HG02840 (cell line): ENCODE measurements around the gene MYO10.
"Not testable (repeated sequence)": the region's sequence is repeated elsewhere in the genome, so short reads cannot be mapped to it uniquely, and the experiment has no call there.

Source experiments
- ATAC-seq: cut with Tn5 transposase; IDR thresholded peaks from one replicate; pipeline ENCODE4 v1.9.1; 2021; ENCODE audit warnings: mild to moderate bottlenecking, moderate library complexity, moderate number of reproducible peaks; ENCODE audit not compliant: unreplicated experiment, low FRiP score

The MYO10 gene

DNA sequence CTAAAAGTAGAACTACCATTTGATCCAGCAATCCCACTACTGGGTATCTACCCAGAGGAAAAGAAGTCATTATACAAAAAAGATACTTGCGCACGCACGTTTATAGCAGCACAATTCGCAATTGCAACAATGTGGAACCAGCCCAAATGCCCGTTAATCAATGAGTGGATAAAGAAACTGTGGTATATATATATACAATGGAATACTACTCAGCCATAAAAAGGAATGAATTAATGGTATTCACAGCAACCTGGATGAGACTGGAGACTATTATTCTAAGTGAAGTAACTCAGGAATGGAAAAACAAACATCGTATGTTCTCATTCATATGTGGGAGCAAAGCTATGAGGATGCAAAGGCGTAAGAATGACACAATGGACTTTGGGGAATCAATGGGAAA is 104.8 kb downstream of the MYO10 start:
- ATAC-seq, result not testable (repeated sequence)

DNA sequence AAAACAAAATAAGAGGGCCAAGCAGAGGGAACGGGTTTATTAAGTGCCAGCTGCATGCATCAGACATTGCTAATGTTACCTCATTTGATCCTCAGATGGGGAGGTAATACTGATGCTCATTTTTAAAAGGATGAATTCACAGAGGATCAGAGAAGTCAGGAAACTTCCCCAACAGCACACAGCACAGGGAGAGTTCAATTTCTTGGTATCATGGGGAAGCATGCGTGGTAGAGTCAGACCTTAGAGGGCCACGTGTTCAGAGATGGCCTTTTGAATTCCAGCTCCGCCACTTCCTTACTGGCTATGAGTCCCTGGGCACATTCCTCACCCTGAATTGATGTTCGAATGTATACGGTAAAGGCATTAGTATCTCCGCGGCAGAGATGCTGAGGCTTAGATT is 108.3 kb downstream of the MYO10 start:
- ATAC-seq, result no peak

DNA sequence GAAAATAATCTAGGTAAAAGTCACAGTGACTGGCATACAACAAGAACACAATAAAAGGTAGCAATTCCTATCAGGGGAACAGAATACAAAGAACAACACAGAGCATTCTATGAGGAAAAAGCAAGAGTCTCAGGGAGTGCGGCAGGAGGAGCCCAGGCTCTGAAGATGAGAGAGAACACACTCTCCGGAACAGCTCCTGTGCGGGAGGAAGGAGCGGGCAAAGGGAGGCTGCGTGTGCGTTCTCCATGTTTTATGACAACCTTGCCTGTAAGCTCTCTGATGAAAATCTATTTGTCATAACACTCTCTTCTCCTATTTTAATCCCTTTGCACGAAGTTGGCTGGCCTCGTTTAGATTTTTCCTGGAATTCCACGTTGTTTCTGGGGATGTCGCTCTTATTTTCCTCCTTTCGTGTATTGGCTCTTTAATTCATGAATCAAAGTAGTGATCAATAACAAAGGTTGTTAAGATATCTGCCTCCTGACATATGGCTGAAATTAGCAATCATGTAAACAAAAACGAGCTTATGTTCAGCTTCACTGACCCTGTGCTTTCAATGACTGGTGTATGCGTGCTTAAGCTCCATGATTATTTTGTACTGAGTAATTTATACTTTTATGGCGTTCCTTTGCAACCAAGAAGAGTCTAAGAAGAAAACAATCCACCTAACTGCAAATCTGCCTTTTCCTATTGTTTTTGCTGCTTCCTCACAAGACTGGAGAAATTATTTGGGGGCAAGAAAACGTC is 109.5 kb downstream of the MYO10 start:
- ATAC-seq, result no peak

DNA sequence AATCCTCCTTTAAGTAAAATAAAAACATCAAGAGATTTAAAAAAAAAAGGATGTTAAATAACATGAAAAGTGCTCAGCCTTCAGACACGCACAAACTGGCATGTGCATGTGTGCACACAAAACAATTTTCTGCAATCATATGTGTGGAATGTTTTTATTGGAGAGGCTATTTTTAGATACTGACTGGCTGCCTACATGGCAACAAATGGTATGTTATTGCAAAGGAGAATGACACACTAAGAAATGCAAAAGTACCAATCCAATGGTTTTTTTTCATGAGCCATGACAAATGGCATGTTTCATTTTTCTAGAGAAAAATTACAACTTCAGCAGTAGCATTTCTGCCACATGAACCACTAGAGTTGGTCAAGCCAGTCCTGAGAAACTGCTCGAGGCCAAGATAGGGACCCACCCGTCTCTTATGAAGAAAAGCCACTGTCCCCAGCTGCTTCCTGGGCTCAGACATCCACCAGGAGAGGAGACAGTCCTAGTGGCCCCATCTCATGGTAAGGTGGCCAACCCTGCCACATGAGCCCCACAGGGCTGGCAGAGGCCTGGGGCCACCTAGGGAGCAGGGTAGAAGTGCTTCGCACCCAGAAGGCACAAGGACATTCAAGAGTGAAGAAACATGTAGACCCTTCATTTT is 116.4 kb downstream of the MYO10 start:
- ATAC-seq, result no peak

DNA sequence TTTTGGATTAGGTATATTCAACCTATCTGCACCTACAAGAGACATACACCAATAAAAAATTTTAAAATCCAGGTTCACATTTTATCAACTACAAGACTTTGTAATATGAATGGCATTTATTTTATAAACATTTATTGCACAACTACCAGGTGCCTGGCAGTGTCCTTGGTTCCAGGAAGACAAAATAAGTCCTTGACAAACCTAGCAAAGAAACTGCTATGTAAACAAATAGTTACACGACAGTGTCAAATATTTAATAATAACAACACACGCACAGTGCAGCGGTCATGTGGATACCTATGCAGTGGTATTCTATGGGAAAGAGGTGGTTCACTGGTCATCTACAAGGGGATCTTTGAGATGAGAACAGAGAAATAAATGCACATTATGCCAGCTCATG is 120.7 kb downstream of the MYO10 start:
- no peak for ATAC-seq

DNA sequence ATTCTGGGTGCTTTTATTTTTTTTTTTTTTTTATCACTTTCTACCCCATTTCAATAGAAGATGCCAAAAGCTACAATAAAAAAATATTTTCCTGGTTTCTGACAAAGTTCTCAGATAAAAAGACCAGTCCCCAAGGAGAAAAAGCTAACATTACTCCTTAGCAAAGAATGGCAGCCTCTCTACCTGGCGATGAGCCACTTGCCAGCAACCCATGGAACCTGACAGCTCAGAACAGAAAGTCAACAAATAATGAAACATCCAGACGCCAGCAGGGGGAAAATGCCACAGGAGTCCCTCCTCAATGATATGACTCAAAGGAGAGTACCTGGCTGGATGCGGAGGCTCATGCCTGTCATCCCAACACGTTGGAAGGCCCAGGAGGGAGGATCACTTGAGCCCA is 123.2 kb downstream of the MYO10 start:
- no peak for ATAC-seq

DNA sequence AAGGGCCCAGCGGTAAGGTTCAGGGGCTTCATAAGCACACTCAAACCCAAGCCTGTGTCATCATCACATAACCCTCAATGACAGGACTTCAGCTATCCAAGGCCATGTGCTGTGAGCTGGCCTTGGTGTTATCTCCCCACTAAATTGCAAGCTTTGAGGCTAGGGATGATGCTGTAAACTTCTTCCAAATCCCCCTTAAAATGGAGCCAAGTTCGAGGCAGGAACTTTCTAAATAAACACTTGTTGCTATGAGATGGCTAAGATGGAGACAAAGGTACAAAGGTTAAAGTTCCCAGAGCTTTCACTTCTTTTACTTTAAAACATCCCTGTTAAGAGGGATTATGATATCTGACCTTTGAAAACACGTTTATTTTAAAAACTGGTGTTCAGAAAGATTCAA is 123.6 kb downstream of the MYO10 start:
- ATAC-seq, result no peak

DNA sequence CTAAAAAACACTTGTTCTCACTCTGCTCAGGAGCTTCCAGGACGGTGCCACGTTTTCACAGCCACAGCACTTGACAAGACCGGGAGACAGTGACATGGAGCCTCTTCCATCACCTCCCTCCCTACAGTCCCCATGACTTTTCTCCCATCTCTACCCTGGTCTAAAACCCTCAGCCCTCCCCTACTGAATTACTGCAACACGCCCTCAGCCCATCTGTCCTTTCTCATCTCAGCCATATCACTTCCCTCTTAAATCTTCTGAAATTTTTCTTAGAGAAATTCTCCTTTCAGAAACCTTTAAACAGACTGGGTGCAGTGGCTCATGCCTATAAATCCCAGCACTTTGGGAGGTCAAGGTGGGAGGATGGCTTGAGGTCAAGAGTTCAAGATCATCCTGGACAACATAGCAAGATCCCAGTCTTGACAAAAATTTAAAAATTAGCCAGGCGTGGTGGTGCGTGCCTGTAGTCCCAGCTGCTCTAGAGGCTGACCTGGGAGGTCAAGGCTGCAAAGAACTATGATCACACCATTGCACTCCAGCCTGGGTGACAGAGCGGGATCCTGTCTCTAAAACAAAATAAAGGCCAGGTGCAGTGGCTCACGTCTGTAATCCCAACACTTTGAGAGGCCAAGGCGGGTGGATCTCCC is 125.8 kb downstream of the MYO10 start:
- ATAC-seq, result no peak

DNA sequence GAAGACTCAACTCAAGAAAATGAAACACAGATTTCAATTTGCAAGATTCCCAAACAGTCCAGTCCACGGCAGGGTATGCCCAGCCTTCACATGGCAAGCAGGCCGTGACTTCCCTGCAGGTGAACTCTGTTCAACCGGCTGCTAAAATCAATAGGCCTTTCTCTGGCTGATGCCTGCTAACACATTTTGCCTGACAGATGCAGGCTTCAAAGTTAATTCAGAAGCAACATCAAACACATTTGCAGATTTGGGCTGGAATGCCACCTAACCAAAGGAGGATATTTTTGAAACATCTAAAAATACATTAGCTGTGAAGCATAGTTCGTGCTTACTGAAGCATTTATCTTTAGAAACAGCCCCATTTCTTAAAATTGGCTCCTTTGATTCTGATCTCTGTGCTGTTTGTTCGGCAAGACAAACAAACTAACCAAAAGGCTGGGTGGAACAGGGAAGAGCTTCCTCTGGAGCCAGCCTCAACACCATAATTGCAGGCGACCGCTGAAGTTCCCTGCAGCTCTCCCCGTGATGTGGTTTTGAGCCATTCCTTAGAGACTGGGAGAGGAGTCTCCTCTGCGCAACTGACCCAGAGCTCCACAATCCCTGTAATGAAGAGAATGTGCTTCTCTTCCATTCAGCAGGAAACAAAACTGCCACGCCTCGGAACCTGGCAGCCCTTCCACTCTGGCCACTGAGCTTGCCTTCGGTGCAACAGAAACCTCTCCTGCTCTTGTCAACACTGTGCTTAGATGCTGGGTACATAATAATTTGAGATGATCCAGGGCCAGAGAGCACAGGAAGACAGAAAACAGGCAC is 126.5 kb downstream of the MYO10 start:
- no peak for ATAC-seq

DNA sequence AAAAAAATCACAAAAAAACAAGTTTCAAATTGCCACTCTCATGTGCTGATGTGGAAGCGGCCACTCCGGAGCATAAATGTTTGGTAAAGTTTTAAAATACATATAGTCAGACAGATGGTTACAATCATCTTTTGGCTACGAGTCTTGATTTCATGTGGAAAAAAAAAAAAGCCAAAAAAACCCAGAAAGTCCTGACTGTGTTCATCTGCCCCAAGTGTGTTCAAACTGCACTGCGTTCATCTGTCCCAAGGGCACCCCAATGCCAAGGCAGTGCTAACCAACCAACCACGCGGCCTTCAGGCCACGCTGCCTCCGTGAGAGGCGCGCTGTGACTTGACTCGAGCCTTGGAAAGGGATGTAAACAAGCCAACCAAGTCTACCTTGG is 127.1 kb downstream of the MYO10 start:
- ATAC-seq, result no peak

DNA sequence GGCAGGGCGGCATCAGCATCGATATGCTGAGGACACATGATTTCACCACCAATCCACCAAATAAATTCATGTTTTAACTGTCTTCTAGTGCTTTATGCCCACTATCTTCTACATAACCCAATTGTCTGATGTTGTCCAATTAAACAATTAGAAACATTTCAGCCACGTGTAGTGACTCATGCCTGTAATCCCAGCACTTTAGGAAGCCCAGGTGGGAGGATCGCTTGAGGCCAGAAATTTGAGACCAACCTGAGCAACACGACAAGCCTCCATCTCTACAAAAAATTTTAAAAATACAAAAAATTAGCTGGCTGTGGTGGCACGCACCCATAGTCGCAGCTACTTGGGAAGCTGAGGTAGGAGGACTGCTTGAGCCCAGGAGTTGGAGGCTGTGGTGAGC is 128.1 kb downstream of the MYO10 start:
- ATAC-seq, result no peak

DNA sequence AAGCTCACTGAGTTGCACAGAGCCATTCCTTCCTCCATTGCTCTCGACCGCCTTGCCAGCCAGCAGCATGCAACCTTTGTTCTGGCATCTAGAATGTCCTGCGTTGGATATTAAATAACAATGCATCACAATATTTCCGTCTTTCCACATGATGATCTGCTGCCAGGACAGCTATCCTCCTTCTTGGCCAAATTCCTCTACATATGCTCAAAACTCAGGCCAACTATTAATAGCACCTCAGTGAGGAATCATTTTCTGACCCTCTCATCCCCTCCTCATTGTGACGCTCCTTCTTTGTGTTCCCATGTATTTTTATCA is 128.6 kb downstream of the MYO10 start:
- no peak for ATAC-seq

DNA sequence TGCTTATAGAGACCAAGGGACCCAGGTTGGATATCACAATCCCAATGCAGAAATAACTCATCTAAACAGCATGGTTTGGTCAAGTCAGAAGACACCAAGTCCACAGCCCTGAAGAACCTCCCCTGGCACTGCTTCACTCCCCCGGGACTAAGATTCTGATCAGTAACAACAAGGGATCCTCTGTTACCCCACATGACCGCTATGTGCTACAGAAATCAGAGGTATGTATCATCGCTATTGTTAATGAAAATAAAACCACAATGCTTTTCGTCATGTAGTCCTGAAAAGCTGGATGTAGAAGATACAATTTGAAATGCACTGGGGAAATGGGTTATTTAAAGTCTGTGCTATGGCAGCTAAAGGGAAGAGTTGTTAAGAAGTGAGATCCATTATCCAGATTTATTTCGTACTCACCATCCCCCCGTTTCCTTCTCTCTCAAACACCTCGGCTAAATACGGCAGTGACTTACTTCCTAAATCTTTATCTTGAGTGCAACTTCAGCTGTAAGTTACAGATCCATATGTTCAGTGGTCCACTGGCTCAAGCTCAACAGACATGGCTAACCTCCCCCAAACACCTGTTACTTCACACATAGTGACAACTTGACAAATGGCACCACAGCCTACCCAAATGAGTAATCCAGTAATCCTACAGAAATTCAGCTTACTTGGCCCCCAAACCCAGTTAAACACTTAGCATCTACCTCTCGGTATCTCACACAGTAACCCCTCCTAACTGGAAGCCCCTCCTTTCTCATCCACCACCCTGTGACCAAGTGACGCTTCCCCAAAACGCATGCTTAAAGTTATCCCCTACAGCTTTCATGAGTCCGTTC is 129.2 kb downstream of the MYO10 start:
- no peak for ATAC-seq

DNA sequence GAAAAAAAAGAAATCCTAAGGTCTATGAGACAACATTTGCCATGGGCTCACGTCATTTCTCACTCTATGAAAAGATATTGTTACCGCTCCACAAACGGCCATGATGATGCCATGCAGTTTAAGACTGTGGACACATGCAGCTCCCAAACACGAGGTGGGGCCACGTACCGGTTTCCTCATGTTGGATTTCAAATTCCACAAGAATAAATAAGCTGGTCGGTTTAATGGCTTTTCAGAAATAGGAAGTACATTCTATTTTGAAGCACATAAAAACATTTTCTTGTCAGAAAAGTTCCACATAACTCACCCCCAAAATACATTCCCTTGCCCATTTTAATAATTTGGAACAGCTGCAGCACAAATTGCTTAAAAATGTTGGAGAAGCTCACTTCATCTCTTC is 130.6 kb downstream of the MYO10 start:
- ATAC-seq, result no peak

DNA sequence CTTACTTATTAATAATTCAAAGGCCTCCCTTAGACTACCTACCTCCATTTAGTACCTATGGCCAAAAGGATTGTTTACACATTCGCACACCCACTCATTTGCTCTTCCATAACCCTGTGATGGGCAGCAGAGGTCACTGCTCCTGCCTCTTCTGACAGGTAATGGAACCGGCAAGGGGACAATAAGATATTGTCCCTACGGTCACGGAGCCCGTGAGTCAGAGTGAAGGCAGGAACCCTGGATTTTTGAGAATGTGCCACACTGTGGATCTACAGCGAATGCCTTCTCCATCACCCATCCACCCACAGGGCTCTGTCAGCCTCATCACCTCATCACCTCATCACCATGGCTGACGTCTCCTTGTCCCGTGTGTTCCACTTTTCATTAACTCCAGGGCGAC is 132.3 kb downstream of the MYO10 start:
- no peak for ATAC-seq

DNA sequence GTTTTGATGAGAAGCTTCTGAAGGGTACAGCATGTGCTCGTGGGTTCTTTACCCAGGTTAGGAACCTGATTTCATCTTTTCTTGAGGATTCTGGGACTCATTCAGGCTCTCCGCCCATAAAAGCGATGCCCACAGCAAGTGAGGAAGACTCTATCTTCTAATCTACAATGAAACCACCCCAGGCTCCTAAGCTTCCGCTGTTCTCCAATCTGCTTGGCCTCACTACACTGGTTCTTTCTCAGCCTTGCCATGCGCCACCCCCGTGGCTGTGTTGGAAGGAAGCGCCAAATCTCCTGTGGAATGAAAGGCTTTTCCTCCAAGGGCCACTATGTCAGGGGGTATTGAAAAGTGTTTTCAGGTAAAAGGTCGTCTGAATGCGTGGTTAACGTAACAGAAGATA is 135.6 kb downstream of the MYO10 start:
- ATAC-seq, result no peak

DNA sequence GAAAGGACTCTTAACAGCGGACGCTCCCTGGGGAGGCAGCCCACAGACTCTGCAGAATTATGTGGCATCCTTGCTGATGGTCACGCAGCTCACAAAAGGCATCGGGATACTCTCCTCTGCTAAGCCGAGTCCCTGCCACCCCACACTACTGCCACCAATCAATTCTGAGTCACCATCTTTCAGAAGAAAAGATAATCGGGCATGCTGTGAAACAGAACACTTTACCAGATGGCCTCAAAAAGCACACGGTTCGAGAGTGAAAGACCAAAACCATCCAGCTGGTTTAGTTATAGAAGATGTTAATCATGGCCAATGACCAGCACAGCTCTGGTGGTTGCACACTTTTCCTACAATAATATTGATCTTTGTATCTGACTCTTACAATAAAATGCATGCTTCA is 136.3 kb downstream of the MYO10 start:
- ATAC-seq, result no peak

DNA sequence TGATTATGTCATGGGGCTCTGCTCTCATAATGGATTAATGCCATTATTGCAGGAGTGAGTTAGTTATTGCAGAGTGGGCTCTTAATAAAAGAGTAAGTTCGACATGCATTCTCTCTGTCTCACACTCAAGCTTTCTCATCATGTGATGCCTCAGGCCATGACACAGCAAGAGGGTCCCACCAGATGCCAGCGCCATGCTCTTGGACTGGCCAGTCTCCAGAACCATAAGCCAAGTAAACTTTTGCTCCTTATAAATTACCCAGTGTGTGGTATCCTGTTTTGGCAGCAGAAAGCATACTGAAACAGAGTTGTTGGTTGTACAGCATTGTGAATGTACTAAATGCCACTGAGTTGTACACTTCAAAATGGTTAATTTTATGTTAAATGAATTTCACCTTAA is 138.1 kb downstream of the MYO10 start:
- ATAC-seq, result no peak

DNA sequence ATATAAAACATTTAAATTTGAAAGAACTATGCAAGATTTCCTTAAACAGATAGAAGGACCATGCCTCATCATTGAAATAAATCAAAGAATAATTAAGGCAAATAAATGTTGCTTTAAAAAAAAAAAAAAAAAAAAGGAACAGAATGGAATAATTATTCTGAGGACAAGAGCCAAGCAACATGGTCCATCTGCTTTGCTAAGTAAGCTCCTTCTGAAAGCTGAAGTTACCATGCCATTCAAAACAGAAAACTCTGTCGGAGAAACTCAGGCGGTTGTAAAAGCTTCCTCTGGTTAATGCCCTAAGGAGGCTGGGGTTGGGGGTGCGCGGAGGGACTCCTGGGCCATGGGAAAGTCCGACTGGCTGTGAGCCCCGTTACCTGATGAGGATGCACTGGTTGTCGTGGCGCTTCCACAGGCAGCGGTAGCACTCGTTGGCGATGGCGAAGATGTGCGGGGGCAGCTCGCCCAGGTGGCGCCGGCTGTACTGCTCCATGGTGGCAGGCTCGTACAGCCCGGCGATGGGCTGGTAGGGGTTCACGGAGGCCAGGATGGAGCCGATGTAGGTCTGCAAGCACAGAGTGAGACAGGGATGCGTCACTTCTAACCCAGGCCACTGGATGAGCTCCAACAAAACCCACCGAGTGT is 141.7 kb downstream of the MYO10 start:
- ATAC-seq, result no peak
